ENCODE measurements around the gene OXSR1. TPM values are rescaled to one million over a fixed set of nuclear protein-coding genes. Genes with fewer than 3 reads are reported as not detected.

Gene OXSR1
- total and polyA plus RNA-seq, 3 experiments from 2014 or later = 16.4 to 60.0 (median 56.3) TPM

- H3K4me3 Mint-ChIP-seq = peak overlapping the region; percentile 90 to 98 (median 96)
- POLR2A ChIA-PET = interaction anchor here (1.1 to 4.3 kb wide), 10 partner anchors 8 to 172 kb away, joined by 3 to 75 read pairs (median 5); partner anchors contain the start of genes ACAA1, DLEC1 and MYD88
- CTCF ChIA-PET = interaction anchor here (0.9 to 4.5 kb wide), 6 partner anchors 11 to 181 kb away, joined by 3 to 60 read pairs (median 6); partner anchors contain the start of genes ACAA1, MYD88 and XYLB
- DNase-seq = no peak
- H3K4me3 ChIP-seq (ENCODE audit: low read length) = peak overlapping the region; percentile 94
- H3K27me3 Mint-ChIP-seq = no peaks in the 10 kb centered on the region
- H3K27ac Mint-ChIP-seq = peak overlapping the region; percentile 95 to 100 (median 100)
- H3K9me3 Mint-ChIP-seq = no peaks in the 10 kb centered on the region
- no peaks in the 10 kb centered on the region for H3K9me3 ChIP-seq (ENCODE audit: low read length)
- H3K27ac ChIP-seq (ENCODE audit: low read depth, low read length) = peak overlapping the region; percentile 100
- peaks cover 39% of the 10 kb centered on the region for H3K4me1 ChIP-seq (ENCODE audit: insufficient read depth, low read length)
- no peaks in the 10 kb centered on the region for H3K36me3 ChIP-seq (ENCODE audit: insufficient read depth, low read length)
- peaks cover 50 to 62% (median 53%) of the 10 kb centered on the region in 3 donors for H3K4me1 Mint-ChIP-seq
- no peaks in the 10 kb centered on the region for H3K27me3 ChIP-seq (ENCODE audit: insufficient read depth, low read length, poor library complexity, severe bottlenecking)
- peaks cover 0 to 20% (median 0%) of the 10 kb centered on the region in 3 donors for H3K36me3 Mint-ChIP-seq
Observed at GRCh38 chr3:38165722-38166387, 518 bp downstream of the OXSR1 start.

GRCh38 chr3:38167591-38167990, 2.3 kb downstream of the OXSR1 start:
- DNase-seq = no peak
- Histone ChIP-seq H3K4me1 (ENCODE audit: insufficient read depth, low read length) (peaks cover 44% of the 10 kb centered on the region), H3K4me3 (ENCODE audit: low read length) (no peak overlapping the region), H3K9me3 (ENCODE audit: low read length) (no peaks in the 10 kb centered on the region), H3K27me3 (ENCODE audit: insufficient read depth, low read length, poor library complexity, severe bottlenecking) (no peaks in the 10 kb centered on the region), H3K27ac (ENCODE audit: low read depth, low read length) (no peak overlapping the region), H3K36me3 (ENCODE audit: insufficient read depth, low read length) (no peaks in the 10 kb centered on the region)
- Mint-ChIP-seq H3K9me3 (no peaks in the 10 kb centered on the region), H3K4me3 (peak overlapping the region; percentile 44 to 98 (median 90)), H3K36me3 (peaks cover 0 to 20% (median 0%) of the 10 kb centered on the region in 3 donors), H3K27me3 (no peaks in the 10 kb centered on the region), H3K4me1 (peaks cover 66 to 78% (median 71%) of the 10 kb centered on the region in 3 donors), H3K27ac (peak overlapping the region in 7 of 8 donors; percentile 2 to 98 (median 61))
- CTCF ChIA-PET = interaction anchor here (0.7 kb wide), 1 partner anchor 18 kb away, joined by 3 read pairs; no protein-coding TSS in a partner anchor
- POLR2A ChIA-PET = interaction anchor here (0.7 to 4.3 kb wide), 2 partner anchors 13 to 31 kb away, joined by 5 to 75 read pairs; partner anchors contain the start of gene ACAA1

GRCh38 chr3:38168151-38169026, 3.1 kb downstream of the OXSR1 start:
- Histone ChIP-seq H3K4me1 (ENCODE audit: insufficient read depth, low read length) (peaks cover 52% of the 10 kb centered on the region), H3K9me3 (ENCODE audit: low read length) (no peaks in the 10 kb centered on the region), H3K27ac (ENCODE audit: low read depth, low read length) (no peak overlapping the region), H3K27me3 (ENCODE audit: insufficient read depth, low read length, poor library complexity, severe bottlenecking) (no peaks in the 10 kb centered on the region), H3K4me3 (ENCODE audit: low read length) (no peak overlapping the region), H3K36me3 (ENCODE audit: insufficient read depth, low read length) (no peaks in the 10 kb centered on the region)
- ChIA-PET CTCF (no interaction called here), POLR2A (no interaction called here)
- Mint-ChIP-seq H3K36me3 (peaks cover 0 to 20% (median 0%) of the 10 kb centered on the region in 3 donors), H3K4me1 (peaks cover 72 to 86% (median 79%) of the 10 kb centered on the region in 3 donors), H3K27ac (peak overlapping the region in 4 of 8 donors; percentile 34 to 98 (median 42)), H3K4me3 (peak overlapping the region in 4 of 7 donors; percentile 11 to 96 (median 52)), H3K9me3 (no peaks in the 10 kb centered on the region), H3K27me3 (no peaks in the 10 kb centered on the region)
- DNase-seq = no peak

GRCh38 chr3:38169027-38169317, 3.6 kb downstream of the OXSR1 start:
- no peak overlapping the region for H3K27ac ChIP-seq (ENCODE audit: low read depth, low read length)
- Mint-ChIP-seq H3K27ac (peak overlapping the region in 3 of 8 donors; percentile 34 to 98 (median 37)), H3K9me3 (no peaks in the 10 kb centered on the region), H3K27me3 (no peaks in the 10 kb centered on the region), H3K4me1 (peaks cover 78 to 89% (median 85%) of the 10 kb centered on the region in 3 donors), H3K4me3 (peak overlapping the region in 3 of 7 donors; percentile 11 to 43 (median 21)), H3K36me3 (peaks cover 0 to 20% (median 0%) of the 10 kb centered on the region in 3 donors)
- no peaks in the 10 kb centered on the region for H3K36me3 ChIP-seq (ENCODE audit: insufficient read depth, low read length)
- H3K27me3 ChIP-seq (ENCODE audit: insufficient read depth, low read length, poor library complexity, severe bottlenecking) = no peaks in the 10 kb centered on the region
- H3K4me1 ChIP-seq (ENCODE audit: insufficient read depth, low read length) = peaks cover 56% of the 10 kb centered on the region
- H3K9me3 ChIP-seq (ENCODE audit: low read length) = no peaks in the 10 kb centered on the region
- ChIA-PET POLR2A (no interaction called here), CTCF (no interaction called here)
- DNase-seq = no peak
- H3K4me3 ChIP-seq (ENCODE audit: low read length) = no peak overlapping the region

- Mint-ChIP-seq H3K27me3 (no peaks in the 10 kb centered on the region), H3K27ac (peak overlapping the region in 1 of 8 donors; percentile 16), H3K4me1 (peaks cover 79 to 91% (median 90%) of the 10 kb centered on the region in 3 donors), H3K9me3 (no peaks in the 10 kb centered on the region), H3K4me3 (peak overlapping the region in 1 of 7 donors; percentile 49), H3K36me3 (peaks cover 0 to 10% (median 0%) of the 10 kb centered on the region in 3 donors)
- H3K27ac ChIP-seq (ENCODE audit: low read depth, low read length) = no peak overlapping the region
- no peak for DNase-seq
- peaks cover 57% of the 10 kb centered on the region for H3K4me1 ChIP-seq (ENCODE audit: insufficient read depth, low read length)
- ChIA-PET POLR2A (no interaction called here), CTCF (interaction anchor here (1.1 kb wide), 1 partner anchor 54 kb away, joined by 3 read pairs; no protein-coding TSS in a partner anchor)
- H3K4me3 ChIP-seq (ENCODE audit: low read length) = no peak overlapping the region
- no peaks in the 10 kb centered on the region for H3K9me3 ChIP-seq (ENCODE audit: low read length)
- H3K27me3 ChIP-seq (ENCODE audit: insufficient read depth, low read length, poor library complexity, severe bottlenecking) = no peaks in the 10 kb centered on the region
- H3K36me3 ChIP-seq (ENCODE audit: insufficient read depth, low read length) = no peaks in the 10 kb centered on the region
Observed at GRCh38 chr3:38170722-38171121, 5.4 kb downstream of the OXSR1 start.

GRCh38 chr3:38171622-38172021, 6.3 kb downstream of the OXSR1 start:
- no peak for DNase-seq
- Mint-ChIP-seq H3K9me3 (no peaks in the 10 kb centered on the region), H3K36me3 (peaks cover 0 to 4% (median 0%) of the 10 kb centered on the region in 3 donors), H3K27me3 (no peaks in the 10 kb centered on the region), H3K27ac (peak overlapping the region in 3 of 8 donors; percentile 22 to 81 (median 67)), H3K4me1 (peaks cover 77 to 90% (median 85%) of the 10 kb centered on the region in 3 donors), H3K4me3 (no peak overlapping the region)
- no peaks in the 10 kb centered on the region for H3K27me3 ChIP-seq (ENCODE audit: insufficient read depth, low read length, poor library complexity, severe bottlenecking)
- peaks cover 51% of the 10 kb centered on the region for H3K4me1 ChIP-seq (ENCODE audit: insufficient read depth, low read length)
- CTCF ChIA-PET = interaction anchor here (1.1 kb wide), 1 partner anchor 54 kb away, joined by 3 read pairs; no protein-coding TSS in a partner anchor
- H3K4me3 ChIP-seq (ENCODE audit: low read length) = no peak overlapping the region
- no peaks in the 10 kb centered on the region for H3K9me3 ChIP-seq (ENCODE audit: low read length)
- no peaks in the 10 kb centered on the region for H3K36me3 ChIP-seq (ENCODE audit: insufficient read depth, low read length)
- no peak overlapping the region for H3K27ac ChIP-seq (ENCODE audit: low read depth, low read length)
- POLR2A ChIA-PET = no interaction called here

- Histone ChIP-seq H3K9me3 (ENCODE audit: low read length) (no peaks in the 10 kb centered on the region), H3K27ac (ENCODE audit: low read depth, low read length) (no peak overlapping the region), H3K4me1 (ENCODE audit: insufficient read depth, low read length) (peaks cover 28% of the 10 kb centered on the region), H3K27me3 (ENCODE audit: insufficient read depth, low read length, poor library complexity, severe bottlenecking) (no peaks in the 10 kb centered on the region), H3K36me3 (ENCODE audit: insufficient read depth, low read length) (no peaks in the 10 kb centered on the region), H3K4me3 (ENCODE audit: low read length) (no peak overlapping the region)
- no peaks in the 10 kb centered on the region for H3K9me3 Mint-ChIP-seq
- no peaks in the 10 kb centered on the region for H3K27me3 Mint-ChIP-seq
- peaks cover 68 to 81% (median 76%) of the 10 kb centered on the region in 3 donors for H3K4me1 Mint-ChIP-seq
- H3K4me3 Mint-ChIP-seq = peak overlapping the region in 6 of 7 donors; percentile 8 to 70 (median 40)
- ChIA-PET CTCF (no interaction called here), POLR2A (interaction anchor here (0.5 kb wide), 1 partner anchor 125 kb away, joined by 8 read pairs; no protein-coding TSS in a partner anchor)
- H3K36me3 Mint-ChIP-seq = peaks cover 0 to 5% (median 0%) of the 10 kb centered on the region in 3 donors
- peak overlapping the region; percentile 12 to 94 (median 48) for H3K27ac Mint-ChIP-seq
- no peak for DNase-seq
Observed at GRCh38 chr3:38173834-38174418, 8.6 kb downstream of the OXSR1 start.

Measured in CD8-positive, alpha-beta memory T cell (primary cell).